Kidney capillary endothelial cell (primary cell): ENCODE data around the gene SLC19A2.
A peak's percentile ranks its signal among the peaks of the same experiment; 100 is the strongest.

Experiments used
- DNase-seq: peaks from one replicate; pipeline ENCODE4 v3.0.0-alpha.2; 2018; ENCODE audit warnings: low spot score

SLC19A2 gene

DNA sequence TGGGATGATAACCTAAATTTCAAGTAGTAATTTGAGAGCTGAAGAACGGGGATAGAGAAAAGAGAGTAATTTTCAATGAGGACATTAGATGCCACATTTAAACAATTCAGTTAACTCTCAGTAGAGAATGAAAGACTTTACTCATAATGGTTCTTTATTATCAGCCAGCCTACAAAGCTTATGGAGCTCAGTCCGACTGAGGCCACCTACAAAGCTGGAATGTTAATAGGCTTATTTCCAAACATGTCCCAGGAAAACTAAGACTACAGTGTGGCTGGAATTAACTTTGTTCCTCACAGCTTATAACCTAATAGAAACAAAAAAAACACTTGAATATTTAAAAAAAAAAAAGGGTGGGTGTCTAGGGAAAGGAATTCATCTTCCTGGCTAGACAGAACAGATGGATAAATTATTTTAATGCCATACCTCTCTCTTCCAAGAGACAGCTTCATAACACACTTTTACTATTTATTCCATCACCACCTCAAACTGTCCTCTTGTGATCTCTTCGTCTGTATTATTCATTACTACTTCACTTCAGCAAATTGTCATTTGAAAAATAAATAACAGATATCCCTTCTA, 9.8 kb downstream of the SLC19A2 start:
- no peak for DNase-seq

DNA sequence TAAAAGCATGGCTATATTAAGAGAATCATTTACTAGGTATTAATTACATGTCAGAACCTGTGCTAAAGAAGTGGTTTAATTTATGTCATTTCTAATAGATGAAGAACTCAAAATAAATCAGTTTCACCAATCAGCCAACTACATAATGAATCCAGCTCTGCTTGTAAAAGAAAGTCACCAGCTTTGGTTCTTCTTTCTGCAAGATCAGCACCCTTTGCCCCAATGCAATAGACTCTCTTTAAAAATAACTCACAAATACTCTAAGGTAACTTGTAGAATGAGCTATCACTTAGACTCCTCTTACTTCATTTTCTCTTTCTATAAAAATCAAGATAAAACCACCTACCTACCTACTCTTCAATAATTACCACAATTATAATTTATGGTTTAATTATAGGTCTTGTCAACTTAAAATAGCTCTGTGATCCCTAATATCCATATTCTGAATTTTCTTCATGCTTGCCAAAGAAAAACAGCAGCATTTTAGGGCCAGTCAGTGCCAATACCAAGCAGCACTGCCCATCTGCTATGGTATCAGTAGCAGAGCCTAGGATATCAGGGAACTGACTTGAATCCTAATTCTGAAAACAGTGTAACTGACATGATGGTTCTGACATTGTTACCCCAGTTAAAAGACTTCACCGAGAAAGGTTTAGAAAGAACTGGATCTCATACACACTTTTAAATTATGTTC, 11.3 kb downstream of the SLC19A2 start:
- DNase-seq, result no peak

DNA sequence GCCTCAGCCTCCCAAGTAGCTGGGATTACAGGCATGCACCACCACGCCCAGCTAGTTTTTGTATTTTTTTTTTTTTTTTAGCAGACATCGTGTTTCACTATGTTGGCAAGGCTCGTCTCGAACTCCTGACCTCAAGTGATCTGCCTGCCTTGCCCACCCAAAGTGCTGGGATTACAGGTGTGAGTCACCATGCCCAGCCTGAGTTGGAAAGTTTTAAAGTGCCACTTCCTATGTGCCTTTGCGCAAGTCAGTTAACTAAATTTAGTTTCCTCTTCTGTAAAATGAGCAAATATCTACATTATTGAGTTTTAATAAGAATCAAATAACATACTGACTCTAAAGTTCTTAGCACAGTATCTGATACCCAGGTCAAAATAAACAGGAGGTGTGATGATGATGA, 12.4 kb downstream of the SLC19A2 start:
- DNase-seq, result no peak

DNA sequence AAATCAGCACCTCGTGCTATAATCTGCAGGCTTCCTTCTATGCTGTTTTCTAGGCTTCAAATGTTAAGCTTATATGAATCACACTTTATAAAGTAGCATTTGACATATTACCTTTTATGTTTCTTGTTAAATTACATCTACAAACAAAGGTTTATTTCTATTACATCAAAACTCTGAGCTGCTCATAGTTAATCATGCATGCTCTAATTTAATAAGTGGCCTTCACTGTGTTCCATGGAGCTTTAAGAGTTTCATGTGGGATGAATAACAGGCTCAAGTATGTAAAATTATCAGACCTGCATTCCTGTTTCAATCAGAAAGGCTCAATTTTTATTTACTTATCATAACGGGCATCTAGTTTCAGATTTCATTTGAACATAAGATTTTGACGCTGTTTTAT, 13.0 kb downstream of the SLC19A2 start:
- no peak for DNase-seq

DNA sequence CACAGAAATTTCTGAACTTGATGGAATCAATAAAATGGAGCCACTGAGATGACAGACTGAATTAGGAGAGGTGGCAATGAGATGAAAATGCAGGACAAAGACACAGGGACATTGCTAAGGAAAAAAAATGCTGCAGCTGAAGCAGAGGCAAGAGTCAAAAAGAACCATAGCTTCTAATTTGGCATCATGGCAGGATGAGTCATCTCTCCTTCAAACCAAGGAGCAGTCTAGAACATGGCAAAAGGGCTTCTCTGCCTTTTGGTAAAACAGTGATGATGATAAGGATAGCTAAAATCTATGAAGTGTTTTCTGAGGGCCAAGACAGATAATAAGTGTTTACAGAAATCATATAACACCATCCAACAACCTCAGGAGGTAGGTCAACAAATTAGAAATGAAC, 16.8 kb downstream of the SLC19A2 start:
- no peak for DNase-seq

DNA sequence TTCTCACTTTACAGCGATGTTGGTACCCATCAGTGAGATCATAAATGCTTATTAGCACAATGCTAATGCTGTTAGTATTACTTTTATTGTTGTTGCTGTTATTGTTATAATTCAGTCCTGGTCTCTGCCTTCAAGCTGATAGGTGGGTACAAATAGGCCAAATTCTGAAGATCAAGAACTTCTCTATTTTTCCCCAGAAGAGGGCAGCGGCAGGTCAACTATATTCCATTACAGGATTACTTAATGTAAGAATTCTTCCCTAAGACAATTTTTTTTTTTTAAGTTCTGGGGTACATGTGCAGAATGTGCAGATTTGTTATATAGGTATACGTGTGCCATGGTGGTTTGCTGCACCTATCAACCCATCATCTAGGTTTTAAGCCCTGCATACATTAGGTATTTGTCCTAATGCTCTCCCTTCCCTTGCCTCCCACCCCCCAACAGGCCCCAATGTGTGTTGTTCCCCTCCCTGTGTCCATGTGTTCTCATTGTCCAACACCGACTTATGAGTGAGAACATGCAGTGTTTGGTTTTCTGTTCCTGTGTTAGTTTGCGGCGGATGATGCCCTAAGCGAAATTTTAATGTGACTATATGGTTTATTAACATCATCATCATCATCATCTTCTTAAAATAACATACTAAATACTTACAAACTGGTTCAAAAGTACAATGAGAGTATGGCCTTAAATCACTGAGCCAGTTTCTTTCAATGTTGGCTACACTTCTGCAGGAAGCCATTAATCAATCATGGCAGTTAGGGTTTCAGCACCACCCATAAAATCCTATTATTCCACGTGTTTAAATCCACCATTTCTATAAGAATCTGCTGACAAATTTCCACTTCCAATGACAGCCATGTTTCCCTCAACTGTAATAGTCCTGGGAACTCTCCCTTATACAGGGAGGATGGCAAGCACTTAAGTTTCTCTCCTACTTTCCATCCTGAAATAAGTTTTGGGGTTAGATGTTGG, 19.2 kb downstream of the SLC19A2 start:
- peak; percentile 27 for DNase-seq

DNA sequence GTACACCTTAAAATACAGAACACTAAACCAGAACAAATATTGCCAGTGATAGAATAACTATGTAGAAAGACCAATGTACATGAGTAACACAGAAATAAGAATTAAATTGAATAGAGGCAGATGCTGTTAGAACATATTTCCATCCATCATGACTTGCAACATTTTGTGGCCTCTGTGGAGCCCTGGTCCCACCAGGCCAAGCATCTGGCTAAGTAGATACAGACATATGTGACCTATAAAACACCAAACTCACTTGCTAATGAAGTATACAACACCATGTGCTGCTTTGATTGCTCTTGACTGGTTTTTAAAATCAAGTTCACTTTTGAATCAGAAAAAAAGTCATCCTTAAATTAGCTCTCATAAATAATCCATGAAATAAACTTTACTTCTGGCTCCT, 20.5 kb downstream of the SLC19A2 start:
- DNase-seq, result no peak

DNA sequence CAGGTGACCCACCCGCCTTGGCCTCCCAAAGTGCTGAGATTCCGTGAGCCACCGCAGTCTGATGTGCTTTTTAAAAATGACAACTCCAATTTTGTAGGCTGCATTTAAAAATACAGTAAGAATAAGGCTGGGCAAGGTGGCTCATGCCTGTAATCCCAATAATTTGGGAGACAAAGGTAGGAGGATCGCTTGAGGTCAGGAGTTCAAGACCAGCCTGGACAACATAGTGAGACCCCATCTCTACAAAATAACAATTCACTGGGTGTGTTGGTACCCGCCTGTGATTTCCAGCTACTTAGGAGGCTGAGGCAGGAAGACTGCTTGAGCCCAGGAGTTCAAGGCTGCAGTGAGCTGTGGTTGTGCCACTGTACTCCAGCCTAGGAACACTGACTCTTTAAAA, 23.4 kb downstream of the SLC19A2 start:
- no peak for DNase-seq

DNA sequence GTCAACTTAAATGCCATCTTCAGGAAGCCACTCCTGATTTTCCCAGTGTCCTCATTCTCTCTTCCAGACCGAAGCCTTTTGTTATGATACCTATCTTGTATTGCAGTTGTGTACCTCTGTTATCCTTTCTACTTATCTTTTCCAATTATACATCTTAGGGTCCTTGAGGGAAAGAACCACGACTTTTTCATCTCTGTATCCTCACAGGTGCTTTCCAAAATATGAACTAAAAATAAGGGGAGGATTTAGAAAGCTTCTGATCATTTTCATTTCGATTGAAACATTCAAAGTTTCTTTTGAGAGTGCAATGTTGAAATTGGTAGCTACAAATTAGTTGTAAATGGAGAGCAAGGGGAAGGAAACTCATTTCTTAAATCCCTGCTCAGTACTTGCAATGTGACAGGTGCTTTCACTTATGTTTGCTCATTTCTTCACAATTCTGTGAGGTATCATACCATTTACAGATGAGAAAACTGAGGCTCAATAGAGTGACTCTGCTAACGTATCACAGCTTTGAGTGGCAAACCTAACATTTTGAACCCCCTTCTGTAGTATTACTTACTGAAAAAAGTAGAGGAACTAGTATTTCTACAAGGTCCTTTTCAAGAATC, 24.2 kb downstream of the SLC19A2 start:
- no peak for DNase-seq

DNA sequence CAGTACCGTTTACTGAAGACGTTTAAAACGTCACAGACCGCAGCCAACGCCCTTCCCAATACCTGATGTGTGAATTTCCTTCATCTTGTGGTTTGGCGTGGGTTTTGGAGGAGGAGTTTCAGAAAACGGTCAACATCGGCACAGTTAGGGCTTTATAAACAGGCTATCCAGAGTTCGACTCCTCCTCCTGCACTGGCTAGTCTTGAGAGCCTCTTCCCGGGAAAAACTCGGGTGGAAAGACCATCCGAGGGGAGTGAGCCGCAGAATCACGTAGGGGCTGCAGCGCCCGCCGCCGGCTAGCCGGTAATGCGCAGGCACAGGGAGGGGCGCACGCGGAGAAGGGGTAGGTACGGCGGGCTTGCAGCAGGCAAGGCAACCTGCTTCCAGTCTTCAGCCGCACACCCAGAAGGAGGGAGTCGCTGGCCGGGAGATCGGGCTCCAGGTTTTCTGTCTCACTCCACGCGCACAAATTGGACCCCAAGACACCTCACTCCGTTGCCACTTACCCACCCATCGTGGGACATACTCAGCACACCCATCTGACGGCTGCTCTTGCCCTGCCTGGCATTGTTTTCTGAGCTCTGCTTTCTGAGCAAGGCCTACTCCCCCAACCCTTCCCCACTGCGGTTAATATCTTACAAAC, 25.4 kb downstream of the SLC19A2 start:
- DNase-seq, result no peak

DNA sequence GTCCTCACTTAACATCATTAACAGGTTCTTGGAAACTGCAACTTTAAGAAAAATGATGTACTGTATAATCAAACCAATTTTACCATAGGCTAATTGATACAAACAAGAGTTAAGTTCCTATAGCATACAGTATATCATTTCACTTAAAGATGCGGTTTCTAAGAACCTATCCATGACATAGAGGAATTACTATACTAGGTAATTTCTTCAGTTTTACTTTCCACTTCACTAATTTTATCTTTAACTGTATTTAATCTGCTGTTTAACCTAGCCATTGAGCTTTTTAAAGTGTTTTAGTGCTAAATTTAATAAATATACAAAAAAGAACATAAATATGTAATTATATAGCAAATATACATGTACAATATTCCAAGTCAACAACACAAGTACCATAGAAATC, 28.3 kb downstream of the SLC19A2 start:
- DNase-seq, result no peak

DNA sequence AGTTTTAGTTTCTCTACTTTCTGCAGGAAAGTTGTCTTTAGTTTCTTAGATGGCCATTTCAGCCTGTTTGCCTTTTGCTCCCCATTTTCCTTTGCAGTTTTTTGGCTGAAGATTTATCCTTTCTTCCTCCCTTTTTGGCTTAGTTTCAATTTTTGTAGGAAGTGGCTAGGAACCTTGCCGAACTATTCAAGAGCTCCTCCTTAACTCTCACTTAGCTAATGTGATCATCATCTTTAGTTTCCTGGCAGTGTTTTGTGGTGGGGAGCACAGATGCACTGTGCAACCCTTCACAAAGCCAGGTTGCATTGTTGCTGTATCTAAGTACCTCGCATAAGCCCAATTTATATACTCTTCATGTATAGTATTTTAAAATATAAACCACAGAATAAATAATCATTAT, 29.7 kb downstream of the SLC19A2 start:
- DNase-seq, result no peak

DNA sequence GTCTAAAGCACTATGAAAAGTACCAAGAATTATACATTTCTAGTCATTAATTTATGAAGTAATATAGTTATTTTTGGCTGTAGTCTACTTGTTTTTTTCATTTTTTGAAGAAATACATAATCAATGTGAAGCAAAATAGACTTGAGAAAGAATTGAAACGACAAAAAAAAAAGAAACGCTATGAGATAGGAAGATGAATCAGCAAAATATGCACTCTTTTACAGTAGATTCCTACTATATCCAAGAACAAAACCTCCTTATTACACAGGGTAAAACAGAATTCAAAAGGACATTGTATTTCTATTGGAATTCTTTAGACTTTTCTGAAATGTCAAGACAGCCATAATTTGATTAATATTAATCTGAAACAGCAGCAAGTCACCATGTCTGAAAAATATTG, 32.8 kb downstream of the SLC19A2 start:
- DNase-seq, result no peak

DNA sequence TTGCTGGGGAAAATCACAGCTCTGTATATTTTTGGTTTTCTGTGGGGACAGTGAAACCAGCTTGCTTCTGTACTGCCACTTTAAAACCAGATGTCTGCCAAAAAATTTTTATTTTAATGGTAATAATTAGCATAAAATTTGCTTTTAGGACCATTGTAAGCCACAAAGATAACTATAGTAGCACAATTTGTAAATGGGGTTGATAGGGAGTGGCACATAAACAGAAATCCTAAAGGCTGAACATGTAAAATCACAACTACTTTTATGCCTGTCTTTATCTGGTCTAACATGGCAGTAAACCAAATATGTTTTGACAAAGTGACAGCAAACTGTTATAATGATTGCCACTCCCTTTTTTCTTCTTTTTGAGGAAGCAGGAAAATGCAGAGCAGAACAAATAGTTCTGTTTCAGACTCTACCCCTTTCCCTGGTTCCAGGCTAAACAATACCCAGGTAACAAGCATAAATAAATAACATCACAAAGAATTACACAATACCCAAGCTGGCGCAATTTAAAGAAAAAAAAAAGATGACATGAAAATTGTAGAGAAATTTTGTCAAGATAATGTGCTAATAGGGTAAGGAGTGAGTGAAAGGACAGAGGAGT, 34.4 kb downstream of the SLC19A2 start:
- no peak for DNase-seq

DNA sequence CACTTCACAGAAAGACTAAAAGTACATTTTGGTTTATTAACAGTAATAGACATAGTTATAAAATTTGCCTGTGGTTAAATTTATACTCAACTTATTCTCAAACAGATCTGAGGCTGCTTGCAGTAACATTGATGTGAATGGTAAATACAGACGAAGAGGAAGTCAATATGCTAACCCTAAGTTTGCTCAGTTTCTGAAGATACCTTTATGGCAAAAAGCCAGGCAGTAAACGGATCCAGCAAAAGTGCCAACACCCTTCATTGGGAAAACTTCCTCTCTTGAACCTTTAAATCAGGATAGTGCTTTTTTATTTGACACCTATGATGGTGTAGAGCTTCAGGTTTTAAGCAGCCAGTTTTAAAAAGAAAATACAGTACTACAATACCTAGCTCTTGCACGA, 41.8 kb downstream of the SLC19A2 start:
- no peak for DNase-seq

DNA sequence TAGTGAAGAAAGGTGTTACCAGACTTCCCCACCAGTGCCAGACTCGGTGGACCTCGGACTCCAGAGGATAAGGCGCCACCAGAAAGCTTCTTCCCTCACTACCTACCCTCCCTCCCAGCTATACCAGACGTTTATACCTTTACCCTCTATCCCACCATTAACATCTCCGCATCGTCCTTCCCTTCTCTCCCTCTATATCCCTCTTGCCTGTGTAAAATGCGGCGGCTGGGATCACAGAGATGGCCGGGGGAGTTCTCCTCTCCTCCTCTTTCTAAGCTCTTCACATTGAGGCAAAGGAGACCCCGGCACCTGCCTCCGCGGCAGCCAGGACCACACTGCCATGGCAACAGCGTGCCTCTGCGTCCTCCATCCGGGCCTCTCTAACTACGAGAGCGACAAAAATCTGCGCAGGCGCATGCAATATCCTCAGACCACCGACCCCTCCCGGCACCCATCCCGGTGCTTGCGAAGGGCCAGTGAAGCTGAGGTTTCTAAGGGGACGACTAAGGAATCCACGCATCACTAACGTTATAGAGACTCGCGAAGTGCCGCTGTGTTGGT, 58.6 kb downstream of the SLC19A2 start, which contains the start of gene CCDC181:
TSS of gene CCDC181 (minus strand) at position 394 of the 561 bp plus-strand sequence. CDS start 2,547 bp downstream, outside the sequence.
- DNase-seq, result peak; percentile 9

DNA sequence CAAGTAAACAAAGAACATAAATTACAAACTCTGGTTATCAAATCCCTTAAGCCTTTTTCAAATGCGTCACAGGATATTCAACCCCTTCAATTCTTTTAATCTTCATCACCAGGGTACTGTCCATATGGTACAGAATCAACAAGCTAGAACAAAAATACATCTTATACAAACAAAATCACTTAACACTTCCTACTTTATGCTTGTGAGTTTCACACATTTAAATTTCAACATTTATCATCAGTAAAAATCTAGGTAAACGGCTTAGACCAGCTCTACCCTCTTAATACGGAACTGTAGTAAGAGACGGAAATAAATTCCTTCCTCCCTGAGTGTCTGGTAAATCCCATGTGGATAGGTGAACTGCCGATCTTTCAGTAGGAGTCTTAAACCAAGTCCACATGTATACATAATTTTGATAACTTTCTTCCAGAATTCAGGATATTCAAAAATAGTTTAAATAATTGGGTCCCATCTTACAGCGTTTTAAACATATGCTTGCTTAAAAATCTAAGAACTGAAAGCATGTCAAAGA, 59.5 kb downstream of the SLC19A2 start:
- no peak for DNase-seq

DNA sequence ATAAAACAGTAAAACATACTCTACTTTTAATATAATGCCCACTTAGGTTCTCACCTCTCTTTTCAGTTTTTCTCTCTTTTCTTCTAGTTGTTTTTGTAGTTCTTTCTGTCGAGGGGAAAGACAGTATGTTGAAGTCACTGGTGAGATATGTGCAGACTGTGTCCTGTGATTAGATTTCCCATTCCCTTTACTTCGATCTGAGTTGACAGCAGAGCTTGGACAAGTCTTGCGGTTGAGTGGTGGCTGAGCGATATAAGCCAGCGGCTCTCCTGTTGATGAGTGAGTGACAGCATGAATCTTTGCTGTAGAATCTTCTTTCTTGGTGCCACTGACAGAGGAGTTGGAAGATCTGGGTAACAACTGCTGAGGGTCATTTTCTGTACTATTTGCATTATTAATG, 64.4 kb downstream of the SLC19A2 start:
- no peak for DNase-seq

DNA sequence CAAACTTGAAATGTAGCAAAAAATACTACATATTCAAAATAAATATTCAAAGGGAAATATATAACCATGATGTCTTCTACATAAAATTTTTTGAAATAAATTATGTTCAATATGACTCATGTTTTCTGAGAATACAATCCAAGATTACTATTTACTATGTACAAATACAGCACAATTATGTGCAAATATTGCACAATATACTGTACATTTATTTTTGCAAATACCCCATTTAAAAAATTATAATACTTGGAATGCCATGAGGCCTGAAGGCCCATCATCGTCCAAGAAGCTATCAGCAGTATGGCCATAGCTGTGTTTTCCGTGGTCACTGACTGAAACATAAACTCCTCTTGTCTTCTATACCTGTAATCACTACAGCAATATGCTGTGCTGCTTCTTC, 70.8 kb downstream of the SLC19A2 start:
- no peak for DNase-seq
